GM19395 (cell line): ENCODE data around the gene PRDM10.
A peak's percentile ranks its signal among the peaks of the same experiment; 100 is the strongest.
"Not testable (repeated sequence)": the region's sequence is repeated elsewhere in the genome, so short reads cannot be mapped to it uniquely, and the experiment has no call there.

Source experiments
- ATAC-seq: cut with Tn5 transposase; IDR thresholded peaks from one replicate; pipeline ENCODE4 v1.9.1; 2021; ENCODE audit warnings: mild to moderate bottlenecking, moderate library complexity; ENCODE audit not compliant: unreplicated experiment

Gene PRDM10

DNA sequence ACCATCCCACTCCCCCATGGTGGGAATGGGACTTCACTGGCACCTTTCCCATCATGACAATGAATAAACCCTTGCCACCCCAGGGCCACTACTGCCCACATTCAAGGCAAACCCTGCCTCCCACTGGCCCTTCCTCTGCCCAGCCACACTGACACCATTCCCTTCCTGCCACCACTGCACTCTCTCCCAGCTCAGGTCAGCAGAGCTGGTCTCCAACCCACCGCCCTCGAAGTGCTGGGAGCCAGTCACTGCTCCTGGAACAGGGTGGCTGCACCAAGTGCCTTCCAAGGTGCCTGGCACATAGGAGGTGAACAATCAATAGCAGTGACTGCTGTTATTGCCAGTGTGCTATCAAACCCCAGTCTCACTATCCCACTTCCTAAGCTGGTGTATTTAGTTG lies 27.1 kb downstream of the PRDM10 start:
- no peak for ATAC-seq

GRCh38 chr11:129974672-129975071 lies 28.0 kb downstream of the PRDM10 start:
- no peak for ATAC-seq

- no peak for ATAC-seq
Measured at GRCh38 chr11:129974237-129974636, 28.4 kb downstream of the PRDM10 start.

DNA sequence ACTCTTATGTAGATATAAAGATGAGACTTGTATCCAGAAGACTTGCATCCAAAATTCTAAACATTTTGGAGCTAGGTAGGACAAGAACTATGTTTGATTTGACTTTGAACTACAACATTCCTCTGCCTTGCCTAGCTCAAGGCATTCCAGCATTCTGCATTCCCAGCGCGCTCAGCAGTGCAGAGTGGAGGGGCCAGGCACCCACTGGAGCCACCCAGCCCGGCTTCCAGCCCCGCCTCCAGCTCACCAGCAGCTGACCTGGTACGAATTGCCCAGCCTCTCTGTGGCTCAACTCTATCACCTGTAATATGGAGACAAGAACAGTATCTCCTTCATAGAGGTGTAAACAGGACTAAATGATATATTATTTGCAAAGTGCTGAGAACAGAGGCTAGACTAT lies 28.8 kb downstream of the PRDM10 start:
- ATAC-seq = no peak

- ATAC-seq = no peak
Measured at GRCh38 chr11:129973068-129973467, 29.6 kb downstream of the PRDM10 start.

- ATAC-seq = no peak
Measured at GRCh38 chr11:129972611-129973010, 30.0 kb downstream of the PRDM10 start.

GRCh38 chr11:129971856-129972255 lies 30.8 kb downstream of the PRDM10 start:
- not testable (repeated sequence) for ATAC-seq

GRCh38 chr11:129969920-129970319 lies 32.7 kb downstream of the PRDM10 start:
- ATAC-seq = no peak

DNA sequence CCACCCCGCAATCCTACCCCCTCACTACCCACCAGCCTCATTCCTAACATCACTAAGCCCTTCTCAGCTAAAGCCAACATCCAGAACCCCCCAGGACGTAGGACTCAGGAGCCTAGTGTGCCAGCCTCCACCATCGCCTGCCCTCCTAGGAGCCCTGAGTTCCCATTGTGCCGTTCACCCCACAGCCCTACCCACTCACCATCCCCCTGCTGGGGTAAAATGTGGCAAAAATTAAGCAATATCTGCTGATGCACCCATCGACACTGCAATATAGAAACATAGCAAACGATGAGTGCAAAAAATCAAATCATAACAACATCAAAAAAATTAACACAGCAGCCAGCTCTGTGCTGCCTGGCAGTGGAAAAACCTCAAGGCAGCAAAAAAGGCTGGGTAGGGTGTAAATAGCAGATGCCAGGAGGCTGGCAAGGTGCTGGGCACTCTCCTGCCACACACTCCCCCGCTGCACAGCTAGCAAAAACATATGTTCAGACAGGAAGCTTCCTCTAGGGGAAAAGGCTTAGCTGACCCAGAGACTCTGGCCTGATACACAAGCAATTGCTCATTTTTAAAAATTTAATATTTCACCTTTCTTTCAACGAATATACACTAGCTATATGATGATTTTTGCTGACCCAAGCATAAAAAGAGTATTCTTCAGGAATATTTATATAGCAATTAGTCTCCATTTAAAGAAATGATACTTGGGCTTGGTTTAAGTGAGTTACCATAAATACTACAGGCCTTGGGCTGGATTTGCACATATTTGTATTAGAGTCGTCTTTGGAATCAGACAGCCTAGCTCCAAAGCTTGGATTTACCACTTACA lies 33.8 kb downstream of the PRDM10 start:
- ATAC-seq = no peak

GRCh38 chr11:129967996-129968395 lies 34.6 kb downstream of the PRDM10 start:
- no peak for ATAC-seq

DNA sequence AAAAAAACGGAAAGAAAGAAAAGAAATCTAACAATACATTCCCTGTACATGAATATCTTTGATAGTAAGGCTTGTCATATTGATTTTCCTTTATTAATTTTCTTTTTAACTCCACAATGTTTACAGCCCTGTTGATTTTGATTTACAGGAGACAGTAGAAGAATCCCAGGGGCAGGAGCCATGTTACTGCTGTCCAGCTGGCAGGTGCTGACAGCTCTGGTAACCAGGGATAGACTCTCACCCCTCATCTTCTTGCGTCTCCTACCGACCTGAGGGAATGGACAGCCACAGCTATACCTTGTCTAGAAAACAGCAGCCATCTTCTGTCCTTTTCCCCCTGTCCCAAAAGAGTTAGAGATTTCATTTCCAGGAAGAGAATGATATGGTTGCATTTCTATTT lies 37.4 kb downstream of the PRDM10 start:
- no peak for ATAC-seq

DNA sequence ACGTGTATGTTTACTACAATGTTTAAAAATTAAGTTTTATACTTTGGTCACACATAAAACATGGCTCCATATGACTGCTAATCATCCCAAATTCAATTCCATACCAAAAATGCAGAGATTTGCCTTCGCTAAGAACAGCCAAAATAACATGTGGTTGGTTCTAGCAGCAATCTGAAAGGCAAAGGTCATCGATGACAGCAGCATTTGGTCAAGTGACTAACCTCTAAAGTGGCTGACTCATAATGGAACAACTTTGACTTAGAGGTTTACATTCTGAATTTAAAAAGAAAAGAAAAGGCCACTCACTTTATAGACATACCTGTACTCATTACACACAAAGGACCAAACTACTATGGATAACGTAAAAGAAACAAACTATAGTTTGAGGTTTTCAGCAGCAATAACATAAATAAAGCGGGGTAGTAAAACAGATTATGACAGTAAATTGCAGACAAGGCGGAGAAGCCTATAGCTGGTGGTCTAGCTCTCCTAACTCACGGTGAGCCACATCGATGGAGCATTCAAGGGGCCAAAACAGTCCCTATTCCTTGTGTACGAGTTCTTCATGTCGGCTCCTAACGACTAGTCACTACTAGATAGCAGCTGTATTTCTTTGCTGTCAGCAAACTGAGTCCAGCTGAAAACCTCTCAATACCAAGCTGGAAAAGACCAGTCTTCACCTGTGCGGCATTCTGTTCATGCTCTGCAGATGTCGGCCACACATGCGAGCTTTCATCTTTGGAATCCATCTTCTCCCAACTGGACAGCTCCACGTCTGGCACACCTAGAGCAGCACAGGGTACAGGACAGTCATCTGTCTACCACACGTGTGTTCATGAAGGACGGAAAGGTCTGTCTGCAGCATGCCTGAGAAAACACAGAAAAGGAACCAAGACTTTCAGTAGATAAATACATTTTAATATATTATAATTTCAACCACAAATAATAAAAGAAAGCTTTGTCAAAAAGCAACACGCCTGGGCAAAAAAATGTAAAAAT lies 42.1 kb downstream of the PRDM10 start:
- peak; percentile 96 for ATAC-seq

- no peak for ATAC-seq
Measured at GRCh38 chr11:129959687-129960086, 42.9 kb downstream of the PRDM10 start.

DNA sequence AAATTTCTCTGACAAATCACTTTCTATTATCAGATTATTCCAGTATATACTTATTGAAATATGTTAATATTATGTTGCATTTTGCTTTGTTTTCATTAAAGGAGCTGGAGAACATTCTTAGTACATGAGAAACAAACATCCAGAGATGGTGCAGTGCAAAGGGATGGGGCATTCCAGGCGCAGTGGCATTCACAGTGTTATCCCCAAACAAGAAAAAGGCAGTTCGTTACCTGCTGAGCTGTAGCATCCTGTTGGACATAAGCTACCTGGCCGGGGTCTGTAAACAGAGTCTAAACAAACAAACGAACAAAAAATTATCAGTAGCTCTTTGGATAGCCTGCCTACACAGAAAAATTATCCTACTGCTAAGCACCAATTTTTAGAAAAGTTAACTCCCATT lies 47.4 kb downstream of the PRDM10 start:
- no peak for ATAC-seq

DNA sequence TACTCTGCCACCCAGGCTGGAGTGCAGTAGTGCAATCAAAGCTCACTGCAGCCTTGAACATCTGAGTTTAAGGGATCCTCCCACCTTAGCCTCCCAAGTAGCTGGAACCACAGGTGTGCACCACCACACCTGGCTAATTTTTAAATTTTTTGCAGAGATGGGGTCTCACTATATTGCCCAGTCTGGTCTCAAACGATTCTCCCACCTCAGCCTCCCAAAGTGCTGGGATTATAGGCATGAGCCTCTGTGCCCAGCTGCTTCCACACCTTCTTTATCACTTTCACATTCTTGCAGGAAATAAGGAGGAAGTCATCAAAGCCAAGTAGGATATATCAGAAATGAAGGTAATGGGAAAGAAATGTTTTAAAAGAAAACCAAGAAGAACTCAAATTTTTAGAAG lies 47.9 kb downstream of the PRDM10 start:
- ATAC-seq = not testable (repeated sequence)

DNA sequence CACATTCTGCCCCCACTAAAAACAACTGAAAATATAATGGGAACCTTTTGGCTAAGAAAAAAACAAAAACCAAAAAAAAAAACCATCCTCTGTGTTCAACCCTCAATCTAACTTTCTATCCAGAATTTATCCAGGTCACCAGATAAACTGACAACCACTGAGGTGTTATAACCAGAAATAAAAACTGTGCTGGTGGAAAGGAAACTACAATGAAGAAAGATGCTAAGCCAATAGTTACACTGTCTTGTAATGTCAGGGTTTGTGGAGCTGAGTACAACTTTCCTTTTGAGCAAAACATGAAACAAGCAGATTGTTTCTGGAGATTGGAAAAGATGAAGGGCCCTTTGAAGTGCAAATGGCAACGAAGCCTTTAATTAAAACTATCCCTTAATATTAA lies 50.8 kb downstream of the PRDM10 start:
- ATAC-seq = no peak

- no peak for ATAC-seq
Measured at GRCh38 chr11:129951201-129951865, 51.3 kb downstream of the PRDM10 start.

GRCh38 chr11:129950101-129951091 lies 52.2 kb downstream of the PRDM10 start:
- ATAC-seq = no peak

DNA sequence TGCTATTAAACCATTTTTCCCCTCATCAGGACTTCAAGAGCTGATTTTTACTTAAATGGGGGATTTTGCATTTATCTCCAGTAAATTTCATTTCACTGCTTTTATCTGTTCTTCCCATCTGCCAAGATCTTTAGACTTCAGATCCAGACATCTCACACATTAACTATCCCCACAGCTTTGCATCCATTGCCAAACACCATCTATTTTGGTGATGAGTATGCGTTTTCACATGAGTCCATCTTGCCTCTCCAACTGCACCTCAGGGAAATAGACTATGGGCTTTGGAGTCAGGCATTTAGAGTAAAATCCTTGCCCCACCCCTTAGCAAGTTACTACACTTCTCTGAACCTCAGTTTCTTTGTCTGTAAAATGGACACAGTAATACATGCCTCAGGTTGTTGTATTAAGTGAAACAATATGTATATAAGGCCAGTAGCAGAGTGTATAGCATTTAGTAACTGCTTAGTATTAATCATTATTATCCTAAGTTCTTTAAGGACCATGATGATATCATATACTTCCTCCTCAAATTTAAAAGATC lies 53.6 kb downstream of the PRDM10 start:
- ATAC-seq = no peak

DNA sequence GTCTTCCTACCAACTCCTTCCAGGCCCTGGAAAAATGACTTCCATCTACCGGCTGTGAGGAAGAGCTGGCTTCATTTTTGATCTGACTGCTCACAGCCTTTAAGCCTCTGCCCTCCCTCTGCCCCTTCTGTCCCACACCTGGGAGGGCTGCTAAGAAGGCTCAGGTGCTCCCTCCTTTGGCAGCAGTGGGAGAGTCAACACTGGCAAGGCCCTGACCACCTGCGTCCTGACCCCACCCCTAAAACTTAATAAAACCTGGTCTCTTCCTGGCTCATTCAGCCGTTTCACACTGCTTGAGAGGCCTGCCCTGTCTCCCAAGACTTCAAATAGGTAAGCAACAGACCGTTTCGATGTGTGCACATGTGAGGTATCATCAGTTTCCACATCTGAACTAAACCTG lies 55.2 kb downstream of the PRDM10 start:
- no peak for ATAC-seq
